HUES64 (cell line): Measurements from ENCODE around the gene KIF1C.

Experiments used
- H3K27ac ChIP-seq: 2 replicates; pipeline ENCODE4 v1.7.0; 2013; ENCODE audit warnings: low read depth, low read length, inconsistent platforms
- H3K27me3 ChIP-seq: 2 replicates; pipeline ENCODE4 v1.6.1; 2013; ENCODE audit warnings: mild to moderate bottlenecking, low read length; ENCODE audit not compliant: insufficient read depth
- H3K36me3 ChIP-seq: 2 replicates; pipeline ENCODE4 v1.6.1; 2013; ENCODE audit warnings: mild to moderate bottlenecking, low read length; ENCODE audit not compliant: insufficient read depth
- H3K4me1 ChIP-seq: 2 replicates; pipeline ENCODE4 v1.6.1; 2013; ENCODE audit warnings: mild to moderate bottlenecking, low read length, moderate library complexity; ENCODE audit not compliant: insufficient read depth
- H3K4me3 ChIP-seq: 2 replicates; pipeline ENCODE4 v1.5.1; 2013; ENCODE audit warnings: mild to moderate bottlenecking, low read length, moderate library complexity
- H3K9ac ChIP-seq: 2 replicates; pipeline ENCODE4 v1.6.1; 2013; ENCODE audit warnings: mild to moderate bottlenecking, low read depth, low read length
- H3K9me3 ChIP-seq: 2 replicates; pipeline ENCODE4 v1.6.1; 2013; ENCODE audit warnings: low read depth, low read length; ENCODE audit not compliant: insufficient read depth
- WGBS: fragments of 150-250, 120-280 bp; methylation state at CpG from one replicate; pipeline ENCODE4 v1.1.7; 2013; ENCODE audit warnings: missing lambda C conversion rate; 5-methylcytosine and 5-hydroxymethylcytosine counted together

KIF1C gene

DNA sequence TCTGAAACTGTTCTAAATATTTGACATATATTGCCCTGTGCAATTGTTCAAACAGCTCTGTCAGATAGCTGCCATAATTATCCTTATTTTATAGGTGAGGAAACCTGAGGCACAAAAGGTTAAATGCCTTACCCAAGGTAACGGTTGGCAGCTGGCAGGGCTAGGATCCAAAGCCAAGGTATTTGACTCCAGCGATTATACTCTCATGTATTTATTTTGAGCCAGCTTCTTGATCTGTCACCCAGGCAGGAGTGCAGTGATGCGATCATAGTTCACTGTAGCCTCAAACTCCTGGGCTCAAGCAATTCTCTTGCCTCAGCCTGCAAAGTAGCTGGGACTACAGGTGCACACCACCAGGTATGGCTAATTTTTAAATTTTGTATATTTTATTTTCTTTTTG, 39.6 kb upstream of the KIF1C start:
- Histone ChIP-seq H3K27ac (no peak overlapping the region), H3K9ac (no peak overlapping the region), H3K9me3 (no peaks in the 10 kb centered on the region), H3K4me3 (no peak overlapping the region), H3K27me3 (no peaks in the 10 kb centered on the region), H3K36me3 (peaks cover 20% of the 10 kb centered on the region), H3K4me1 (peaks cover 8% of the 10 kb centered on the region; the same call in 1 of the 2 replicates)
- WGBS: 97% methylated on average over 3 of the region's 3 CpGs

DNA sequence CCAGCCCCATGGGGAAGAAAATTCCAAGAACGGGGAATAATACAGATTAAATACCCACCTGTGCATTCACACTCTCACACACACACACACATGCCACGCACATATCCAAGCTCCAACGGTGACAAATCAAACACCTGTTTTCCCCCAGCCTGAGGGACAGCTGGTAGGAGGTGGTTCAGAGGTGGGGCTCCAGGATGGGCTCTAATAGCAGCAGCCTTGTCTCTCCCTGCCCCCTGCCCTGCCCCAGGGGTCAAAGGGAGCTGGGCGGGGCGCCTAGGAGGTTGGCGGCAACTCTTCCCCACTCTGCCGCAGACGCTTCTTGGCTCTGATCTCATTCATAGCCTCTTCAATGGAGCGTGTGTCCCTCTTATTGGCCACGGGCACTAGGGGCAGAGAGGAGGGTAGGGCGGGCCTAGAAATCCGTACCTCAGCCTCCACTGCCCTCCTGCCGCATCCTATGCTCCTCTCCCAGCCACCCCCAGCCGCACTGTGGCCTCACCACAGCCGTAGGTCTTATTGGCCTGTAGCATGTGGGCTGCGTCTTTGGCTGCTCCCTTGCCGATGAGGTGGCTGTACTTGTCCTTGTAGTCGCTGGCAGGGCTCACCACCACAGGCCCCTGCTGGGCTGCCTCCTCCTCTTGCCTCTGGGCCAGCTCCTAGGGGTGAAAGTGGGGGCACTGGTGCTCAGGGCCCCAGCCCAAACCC, 38.3 kb upstream of the KIF1C start:
- 94% methylated on average over 18 of the region's 18 CpGs for WGBS
- Histone ChIP-seq H3K9ac (no peak overlapping the region), H3K27me3 (no peaks in the 10 kb centered on the region), H3K4me1 (peaks cover 8% of the 10 kb centered on the region; the same call in 1 of the 2 replicates), H3K27ac (no peak overlapping the region), H3K9me3 (no peaks in the 10 kb centered on the region), H3K4me3 (no peak overlapping the region), H3K36me3 (peaks cover 20% of the 10 kb centered on the region)

GRCh38 chr17:4960279-4960922, 37.3 kb upstream of the KIF1C start:
- Histone ChIP-seq H3K27ac (0 out of 2 replicates have a peak overlapping the region, but pooled peaks have one; percentile 9), H3K27me3 (no peaks in the 10 kb centered on the region), H3K4me3 (no peak overlapping the region), H3K9ac (no peak overlapping the region; the same call in 1 of the 2 replicates), H3K9me3 (no peaks in the 10 kb centered on the region), H3K36me3 (peaks cover 24% of the 10 kb centered on the region), H3K4me1 (peaks cover 8% of the 10 kb centered on the region; the same call in 1 of the 2 replicates)
- WGBS: 74% methylated on average over 9 of the region's 9 CpGs

DNA sequence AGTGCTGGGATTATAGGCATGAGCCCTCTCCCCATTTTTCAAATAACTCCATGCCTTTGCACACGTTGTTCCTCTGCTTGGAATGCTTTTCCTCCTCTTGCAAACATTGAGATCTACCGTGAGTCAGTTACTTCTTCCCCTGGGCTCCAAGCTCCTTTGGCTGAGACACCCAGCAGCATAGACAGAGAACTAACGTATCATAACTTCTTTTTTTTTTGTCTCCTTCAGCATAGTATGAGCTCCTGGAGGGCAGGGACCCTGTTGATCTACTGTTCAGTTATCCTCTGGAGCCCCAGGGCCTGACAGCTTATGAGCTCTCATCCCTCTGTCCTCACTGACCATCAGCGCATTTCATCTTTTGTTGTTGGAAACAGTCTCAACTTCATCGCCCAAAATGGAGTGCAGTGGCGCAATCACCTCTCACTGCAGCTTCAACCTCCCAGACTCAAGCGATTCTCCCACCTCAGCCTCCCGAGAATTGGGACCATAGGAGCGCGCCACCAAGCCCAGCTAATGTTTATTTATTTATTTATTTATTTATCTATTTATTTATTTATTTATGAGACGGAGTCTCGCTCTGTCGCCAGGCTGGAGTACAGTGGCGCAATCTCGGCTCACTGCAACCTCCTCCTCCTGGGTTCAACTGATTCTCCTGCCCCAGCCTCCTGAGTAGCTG, 32.3 kb upstream of the KIF1C start:
- no peaks in the 10 kb centered on the region for H3K27me3 ChIP-seq
- H3K9me3 ChIP-seq: no peaks in the 10 kb centered on the region
- peaks cover 12% of the 10 kb centered on the region; the same call in 1 of the 2 replicates for H3K36me3 ChIP-seq
- H3K4me1 ChIP-seq: peaks cover 16% of the 10 kb centered on the region; the same call in 1 of the 2 replicates
- WGBS: 96% methylated on average over 13 of the region's 15 CpGs
- no peak overlapping the region for H3K27ac ChIP-seq
- H3K4me3 ChIP-seq: no peak overlapping the region
- H3K9ac ChIP-seq: no peak overlapping the region

- no peaks in the 10 kb centered on the region for H3K27me3 ChIP-seq
- 1% methylated on average over 42 of the region's 42 CpGs for WGBS
- H3K36me3 ChIP-seq: peaks cover 6% of the 10 kb centered on the region
- H3K9me3 ChIP-seq: no peaks in the 10 kb centered on the region
- H3K4me3 ChIP-seq: peak overlapping the region; percentile 73
- H3K27ac ChIP-seq: peak overlapping the region; percentile 95
- peak overlapping the region; percentile 88 for H3K9ac ChIP-seq
- peaks cover 11% of the 10 kb centered on the region; the same call in 1 of the 2 replicates for H3K4me1 ChIP-seq
These were observed 30.8 kb upstream of the KIF1C start for GRCh38 chr17:4966844-4967538.

DNA sequence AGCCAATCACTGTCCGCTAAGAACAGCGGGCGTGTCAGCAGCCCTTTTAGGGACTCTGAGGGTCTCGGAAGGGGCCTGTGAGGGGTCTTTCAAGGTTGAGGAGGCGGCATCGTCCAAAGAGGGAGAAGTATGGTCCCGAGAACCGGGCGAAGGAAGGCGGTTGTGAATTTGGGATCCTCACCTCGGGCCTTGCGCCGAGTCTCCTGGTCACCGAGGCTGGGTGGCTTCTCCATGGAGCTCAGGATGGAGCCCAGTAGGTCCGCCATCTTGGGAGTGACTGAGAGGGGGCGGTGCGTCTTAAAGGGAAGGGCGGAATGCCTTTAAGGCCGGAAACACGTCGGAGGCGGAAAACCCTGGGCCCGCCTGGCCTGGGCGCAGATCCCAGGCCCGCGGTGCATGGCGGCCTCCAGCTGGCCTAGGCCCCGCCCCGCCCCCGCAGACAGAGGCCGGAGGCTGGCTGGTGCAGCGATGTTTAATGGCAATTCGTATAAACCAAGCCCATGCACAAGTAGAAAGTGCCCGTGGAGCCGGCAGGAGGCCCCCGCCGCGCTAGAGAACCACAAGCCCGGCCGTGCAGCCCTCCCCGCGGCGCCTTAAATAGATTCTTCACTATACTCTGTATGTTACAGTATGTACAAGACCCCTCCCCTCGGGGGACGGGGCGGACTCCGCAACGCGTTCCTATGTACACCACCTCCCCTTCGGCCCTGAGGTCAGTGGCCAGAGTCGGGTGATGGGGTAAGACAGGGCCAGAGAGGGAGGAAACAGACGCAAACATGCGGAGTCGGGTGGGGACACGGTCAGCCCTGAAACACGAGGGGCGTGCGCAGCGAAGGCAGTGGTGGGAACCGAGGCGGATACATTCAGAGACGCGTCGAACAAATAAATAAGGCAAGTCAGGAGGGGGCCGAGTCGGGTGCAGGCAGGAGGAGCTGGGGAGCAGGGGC, 29.9 kb upstream of the KIF1C start, which contains the start of gene SPAG7:
TSS of gene SPAG7 (minus strand) at position 279 of the 947 bp plus-strand sequence. CDS start at position 266, 13 bp downstream.
- Histone ChIP-seq H3K27ac (peak within 1 kb of the TSS; percentile 95), H3K9me3 (no peaks in the 10 kb centered on the region), H3K36me3 (peaks cover 6% of the 10 kb centered on the region), H3K4me1 (peaks cover 11% of the 10 kb centered on the region; the same call in 1 of the 2 replicates), H3K9ac (peak within 1 kb of the TSS; percentile 88), H3K4me3 (peak within 1 kb of the TSS; percentile 73), H3K27me3 (no peaks in the 10 kb centered on the region)
- under 1% methylated on average over 66 of the region's 66 CpGs for WGBS

GRCh38 chr17:4968486-4969046, 29.2 kb upstream of the KIF1C start:
- Histone ChIP-seq H3K4me3 (peak overlapping the region; percentile 73), H3K27ac (peak overlapping the region; percentile 95), H3K9ac (peak overlapping the region; percentile 88), H3K27me3 (no peaks in the 10 kb centered on the region), H3K9me3 (no peaks in the 10 kb centered on the region), H3K4me1 (peaks cover 11% of the 10 kb centered on the region; the same call in 1 of the 2 replicates), H3K36me3 (peaks cover 6% of the 10 kb centered on the region)
- 3% methylated on average over 23 of the region's 23 CpGs for WGBS

DNA sequence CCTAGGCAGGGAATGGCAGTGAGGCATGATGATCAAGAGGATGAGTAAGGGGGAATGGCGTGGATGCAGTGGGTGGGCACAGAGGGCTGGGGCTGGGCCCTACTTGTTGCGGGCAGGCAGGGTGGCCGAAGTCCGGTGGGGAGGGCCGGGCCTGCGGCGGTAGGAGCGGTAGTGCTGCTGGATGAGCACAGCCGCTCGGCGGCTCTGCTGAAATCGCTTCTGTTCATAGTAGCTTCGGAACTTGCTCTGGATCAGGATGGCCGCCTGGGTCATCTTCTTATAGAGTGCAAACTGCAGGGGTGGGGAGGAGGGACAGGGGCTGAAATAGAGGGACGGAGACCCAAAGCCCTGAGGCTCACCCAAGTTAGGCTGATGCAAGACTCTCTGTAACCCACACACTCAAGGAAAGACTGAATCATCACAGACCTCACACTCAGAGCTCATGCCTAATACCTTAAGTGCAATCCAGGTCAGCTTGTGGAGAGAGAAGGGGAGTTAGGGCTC, 28.7 kb upstream of the KIF1C start:
- Histone ChIP-seq H3K27ac (peak overlapping the region; percentile 95), H3K4me1 (peaks cover 11% of the 10 kb centered on the region; the same call in 1 of the 2 replicates), H3K9ac (peak overlapping the region; percentile 88), H3K9me3 (no peaks in the 10 kb centered on the region), H3K36me3 (peaks cover 6% of the 10 kb centered on the region), H3K4me3 (peak overlapping the region; percentile 73), H3K27me3 (0 out of 2 replicates have a peak, but pooled peaks cover 1% of the 10 kb centered on the region)
- 15% methylated on average over 15 of the region's 15 CpGs for WGBS

DNA sequence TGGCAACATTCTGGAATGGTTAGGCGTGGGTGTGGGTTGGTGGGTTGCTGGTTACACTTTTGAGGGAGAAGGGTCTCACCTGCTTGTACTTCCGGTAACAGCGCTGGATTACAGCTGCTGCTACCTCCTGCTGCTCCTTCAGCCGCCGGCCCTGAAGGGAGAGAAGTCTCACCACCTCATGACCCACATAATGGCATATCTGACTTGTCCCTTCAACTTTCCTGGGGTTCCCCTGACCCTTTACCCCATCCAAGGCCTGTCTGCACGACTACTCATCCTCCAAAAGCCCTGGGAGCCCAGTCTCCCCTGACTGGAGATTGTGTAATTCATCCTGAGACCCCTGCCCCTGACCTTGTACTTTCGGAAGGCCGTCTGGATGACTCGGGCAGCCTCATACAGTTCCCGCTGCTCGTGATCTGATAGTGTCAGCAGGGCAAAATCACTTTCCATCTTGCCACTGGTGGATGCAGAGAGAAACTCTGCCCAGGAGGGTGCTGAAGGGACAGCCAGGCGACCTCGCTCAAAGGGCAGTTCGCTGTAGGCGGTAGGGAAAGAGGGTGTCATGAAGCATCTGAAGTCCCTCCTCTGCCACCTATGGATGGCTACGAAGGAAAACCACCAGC, 28.1 kb upstream of the KIF1C start:
- Histone ChIP-seq H3K4me1 (peaks cover 11% of the 10 kb centered on the region; the same call in 1 of the 2 replicates), H3K9me3 (no peaks in the 10 kb centered on the region), H3K9ac (peak overlapping the region; percentile 88; the same call in 1 of the 2 replicates), H3K36me3 (peaks cover 6% of the 10 kb centered on the region), H3K27ac (no peak overlapping the region), H3K27me3 (peaks cover 7% of the 10 kb centered on the region), H3K4me3 (peak overlapping the region; percentile 73)
- 77% methylated on average over 16 of the region's 16 CpGs for WGBS
